Bronchial epithelial cell (primary cell): ENCODE measurements around the gene SLC27A5. TPM values are rescaled to one million over a fixed set of nuclear protein-coding genes. Genes with fewer than 3 reads are reported as not detected.

Experiments
- DNase-seq: peaks from one replicate; pipeline ENCODE4 v3.0.0-alpha.2; 2010; ENCODE audit warnings: low read depth
- FAIRE-seq: peaks from 2 replicates; lab custom pipeline; 2011; peaks lifted over from hg19 to GRCh38; lab: Jason Lieb, UNC
- H3K27me3 ChIP-seq: 2 replicates; pipeline ENCODE4 v1.5.1; 2011; ENCODE audit warnings: low read length; ENCODE audit not compliant: control insufficient read depth, insufficient read depth
- H3K36me3 ChIP-seq: 2 replicates; pipeline ENCODE4 v1.5.1; 2011; ENCODE audit warnings: low read length; ENCODE audit not compliant: control insufficient read depth, insufficient read depth
- H3K4me3 ChIP-seq: 2 replicates; pipeline ENCODE4 v1.5.1; 2011; ENCODE audit warnings: mild to moderate bottlenecking, low read depth, low read length, control low read depth
- total RNA-seq: library from RNA; depleted of rRNA; stranded (reverse); fragments of >200 nt; gene quantifications from 2 replicates; pipeline ENCODE4 v1.2.1, GENCODE V29; 2014
- TF ChIP-seq, protein P1 (sequence below): IDR thresholded peaks from 2 replicates; pipeline ENCODE4 v1.5.1; 2011; ENCODE audit warnings: mild to moderate bottlenecking, moderate library complexity, low read length, control low read depth, inconsistent platforms; ENCODE audit not compliant: insufficient read depth, severe bottlenecking

Gene SLC27A5
- total RNA-seq, 1 donor from 2014 or later, result 11.1 TPM

DNA sequence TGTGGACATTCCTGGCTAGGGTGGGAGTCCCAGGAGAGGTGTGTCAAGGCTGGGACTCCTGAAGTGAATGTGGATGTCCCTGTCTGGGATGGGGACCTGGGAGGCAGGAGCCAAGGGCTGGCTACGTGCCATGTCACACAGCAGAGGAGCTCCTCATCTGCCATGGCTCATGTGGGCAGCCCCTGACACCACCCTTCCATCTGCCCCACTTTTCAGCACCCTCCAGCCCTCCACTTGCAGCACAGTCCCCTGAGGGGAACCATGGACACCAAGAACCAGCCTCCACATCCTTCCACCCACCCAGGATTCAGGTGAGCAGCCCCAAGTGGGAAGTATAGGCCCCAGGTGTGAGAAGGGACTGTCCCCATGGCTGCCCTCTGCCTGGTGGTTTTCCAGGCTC lies 33.9 kb downstream of the SLC27A5 start:
- TF ChIP-seq, protein P1, sequence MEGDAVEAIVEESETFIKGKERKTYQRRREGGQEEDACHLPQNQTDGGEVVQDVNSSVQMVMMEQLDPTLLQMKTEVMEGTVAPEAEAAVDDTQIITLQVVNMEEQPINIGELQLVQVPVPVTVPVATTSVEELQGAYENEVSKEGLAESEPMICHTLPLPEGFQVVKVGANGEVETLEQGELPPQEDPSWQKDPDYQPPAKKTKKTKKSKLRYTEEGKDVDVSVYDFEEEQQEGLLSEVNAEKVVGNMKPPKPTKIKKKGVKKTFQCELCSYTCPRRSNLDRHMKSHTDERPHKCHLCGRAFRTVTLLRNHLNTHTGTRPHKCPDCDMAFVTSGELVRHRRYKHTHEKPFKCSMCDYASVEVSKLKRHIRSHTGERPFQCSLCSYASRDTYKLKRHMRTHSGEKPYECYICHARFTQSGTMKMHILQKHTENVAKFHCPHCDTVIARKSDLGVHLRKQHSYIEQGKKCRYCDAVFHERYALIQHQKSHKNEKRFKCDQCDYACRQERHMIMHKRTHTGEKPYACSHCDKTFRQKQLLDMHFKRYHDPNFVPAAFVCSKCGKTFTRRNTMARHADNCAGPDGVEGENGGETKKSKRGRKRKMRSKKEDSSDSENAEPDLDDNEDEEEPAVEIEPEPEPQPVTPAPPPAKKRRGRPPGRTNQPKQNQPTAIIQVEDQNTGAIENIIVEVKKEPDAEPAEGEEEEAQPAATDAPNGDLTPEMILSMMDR, result no peak
- no peak for DNase-seq
- H3K4me3 ChIP-seq, result no peak overlapping the region
- H3K27me3 ChIP-seq, result no peaks in the 10 kb centered on the region
- H3K36me3 ChIP-seq, result peaks cover 5% of the 10 kb centered on the region
- no peak for FAIRE-seq

DNA sequence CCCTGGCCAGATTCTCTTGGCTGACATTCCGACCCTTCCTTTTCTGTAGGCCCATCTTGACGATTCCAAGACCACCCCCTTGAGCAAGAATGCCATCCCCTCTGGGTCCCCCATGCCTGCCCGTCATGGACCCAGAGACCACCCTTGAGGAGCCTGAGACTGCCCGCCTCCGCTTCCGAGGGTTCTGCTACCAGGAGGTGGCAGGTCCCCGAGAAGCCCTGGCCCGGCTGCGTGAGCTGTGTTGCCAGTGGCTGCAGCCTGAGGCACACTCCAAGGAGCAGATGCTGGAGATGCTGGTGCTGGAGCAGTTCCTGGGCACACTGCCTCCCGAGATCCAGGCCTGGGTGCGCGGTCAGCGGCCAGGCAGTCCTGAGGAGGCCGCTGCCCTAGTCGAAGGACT lies 34.7 kb downstream of the SLC27A5 start:
- TF ChIP-seq, protein P1, result no peak
- no peak overlapping the region for H3K4me3 ChIP-seq
- H3K36me3 ChIP-seq, result peaks cover 12% of the 10 kb centered on the region
- no peak for DNase-seq
- no peaks in the 10 kb centered on the region for H3K27me3 ChIP-seq
- FAIRE-seq, result no peak

DNA sequence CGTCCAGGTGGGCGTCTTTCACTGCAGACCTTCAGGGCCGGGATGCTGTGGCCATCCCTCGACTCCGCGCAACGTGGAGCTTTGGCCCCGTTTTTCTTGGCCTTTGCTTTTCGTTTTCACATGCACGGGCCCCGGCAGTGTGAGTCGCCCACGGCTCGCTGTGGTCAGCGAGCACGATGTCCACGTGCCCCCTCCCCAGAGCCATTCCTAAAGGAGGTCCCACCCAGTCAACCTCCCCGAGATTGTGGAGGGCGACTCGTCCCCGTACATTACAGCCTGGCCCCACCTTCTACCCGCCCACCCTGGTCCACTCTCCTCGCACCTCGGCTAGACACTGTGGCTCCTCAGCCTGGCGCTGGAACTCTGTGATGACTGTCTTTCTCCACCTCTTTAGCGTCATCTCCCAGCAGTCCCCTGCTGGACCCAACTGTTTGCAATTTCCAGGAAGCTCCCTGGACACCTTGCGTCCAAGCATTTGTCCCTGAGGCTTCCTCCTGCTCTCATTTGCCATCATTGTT lies 35.2 kb downstream of the SLC27A5 start:
- H3K27me3 ChIP-seq, result no peaks in the 10 kb centered on the region
- H3K36me3 ChIP-seq, result peaks cover 12% of the 10 kb centered on the region
- peak overlapping the region; percentile 68 for H3K4me3 ChIP-seq
- TF ChIP-seq, protein P1, result no peak
- DNase-seq (no peak), FAIRE-seq (no peak)

DNA sequence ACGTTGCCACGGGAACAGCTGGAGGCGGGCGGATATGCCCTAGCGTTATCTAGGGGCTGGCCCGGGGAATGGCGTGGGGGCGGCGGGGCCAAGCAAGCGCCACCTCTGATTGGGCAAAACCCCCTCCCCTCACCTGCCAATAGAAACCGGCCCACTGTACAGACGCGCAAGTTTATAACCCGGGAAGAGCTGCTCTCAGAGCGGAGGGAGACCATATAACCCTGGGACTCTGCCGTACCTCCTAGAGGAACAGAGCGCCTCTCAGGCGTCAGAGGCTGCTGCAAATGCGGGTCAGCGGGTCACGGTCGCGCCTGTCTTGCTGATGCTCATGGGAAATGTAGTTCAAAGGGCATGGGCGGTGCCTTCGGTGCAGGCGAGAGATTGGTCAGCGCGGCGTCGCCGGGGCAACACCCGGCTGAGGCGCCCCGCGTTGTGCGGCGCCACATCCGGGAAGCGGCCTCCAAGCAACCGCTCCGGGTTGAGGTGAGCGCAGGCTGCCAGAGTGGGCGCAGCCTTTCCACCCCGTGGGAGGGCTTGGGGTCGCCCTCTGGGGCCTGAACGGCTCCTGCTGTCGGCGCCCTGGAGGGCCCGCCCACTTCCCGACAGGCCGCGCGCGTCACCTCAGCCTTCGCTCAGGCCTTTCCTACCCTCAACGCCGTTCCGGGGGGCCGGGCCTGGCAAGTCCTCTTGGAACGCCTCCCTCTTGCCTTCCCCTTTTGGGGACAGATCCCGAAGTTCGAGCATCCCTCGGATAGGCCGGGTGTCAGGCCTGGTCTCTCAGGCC lies 35.9 kb downstream of the SLC27A5 start, which contains the start of gene ZNF446:
Gene ZNF446 (plus strand): TSS at position 639 of the 784 bp plus-strand sequence. CDS start 867 bp downstream, outside the sequence.
- DNase-seq (peak; percentile 94), FAIRE-seq (peak; percentile 13)
- no peaks in the 10 kb centered on the region for H3K27me3 ChIP-seq
- peak within 1 kb of the TSS; percentile 68 for H3K4me3 ChIP-seq
- peaks cover 12% of the 10 kb centered on the region for H3K36me3 ChIP-seq
- TF ChIP-seq, protein P1, result no peak

DNA sequence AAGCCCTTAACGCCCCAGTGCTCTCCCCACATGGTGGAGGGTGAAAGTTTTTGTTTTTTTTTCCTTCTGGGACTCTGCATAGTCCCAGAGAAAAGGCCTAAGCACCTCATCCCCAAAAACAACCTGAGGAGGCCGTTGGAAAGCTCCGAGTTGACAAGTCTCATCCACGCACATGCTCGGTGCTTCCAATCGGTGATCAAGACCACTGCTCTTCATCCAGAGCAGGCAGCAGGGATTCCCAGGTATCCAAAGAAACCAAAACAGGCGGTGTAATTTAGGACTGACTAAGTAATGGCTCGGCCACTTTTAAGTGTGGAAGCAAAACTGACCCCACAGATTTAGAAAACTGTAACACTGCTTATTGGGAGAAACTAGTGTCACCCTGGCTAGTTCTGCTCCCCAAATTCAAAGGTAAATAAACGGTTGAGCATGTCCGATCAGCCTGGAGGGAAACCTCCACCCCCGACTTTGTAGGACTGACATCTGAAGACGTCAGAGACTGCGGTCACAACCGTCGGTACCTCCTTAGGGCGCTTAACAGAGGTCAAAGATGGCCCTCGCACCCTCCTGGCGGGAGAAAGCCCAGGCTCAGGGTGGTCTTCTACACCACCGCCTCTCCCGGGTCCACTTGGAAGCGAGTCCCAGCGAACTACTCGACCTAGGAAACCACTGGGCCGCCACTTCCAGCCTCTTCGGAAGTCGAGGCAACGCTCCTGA lies 36.6 kb downstream of the SLC27A5 start:
- H3K36me3 ChIP-seq, result peaks cover 13% of the 10 kb centered on the region
- DNase-seq (no peak), FAIRE-seq (no peak)
- TF ChIP-seq, protein P1, result no peak
- peak overlapping the region; percentile 68 for H3K4me3 ChIP-seq
- H3K27me3 ChIP-seq, result no peaks in the 10 kb centered on the region
